Parathyroid adenoma (tissue), 2 donors: ENCODE data around the gene NPPA.
"Not testable (repeated sequence)": the region's sequence is repeated elsewhere in the genome, so short reads cannot be mapped to it uniquely, and the experiment has no call there.

Source experiments
- H2AFZ ChIP-seq: fragments of 300-600 bp; sonication (generic); one replicate; pipeline ENCODE4 v1.7.0; 2017; ENCODE audit warnings: antibody characterized with exemption, mild to moderate bottlenecking
- H3K27ac ChIP-seq: fragments of 300-600 bp; sonication (generic); one replicate; pipeline ENCODE4 v1.7.0; 2017
- H3K27me3 ChIP-seq: fragments of 300-600 bp; sonication (generic); one replicate; pipeline ENCODE4 v1.7.0; 2017; ENCODE audit warnings: low read length; ENCODE audit not compliant: control insufficient read depth, insufficient read depth
- H3K36me3 ChIP-seq: fragments of 300-600 bp; sonication (generic); one replicate; pipeline ENCODE4 v1.7.0; 2017; ENCODE audit warnings: low read length; ENCODE audit not compliant: control insufficient read depth, insufficient read depth
- H3K4me1 ChIP-seq: fragments of 300-600 bp; sonication (generic); one replicate; pipeline ENCODE4 v1.7.0; 2017; ENCODE audit warnings: control low read depth
- H3K4me2 ChIP-seq: fragments of 300-600 bp; sonication (generic); one replicate; pipeline ENCODE4 v1.7.0; 2017; ENCODE audit warnings: low read length
- H3K4me3 ChIP-seq: fragments of 300-600 bp; sonication (generic); one replicate; pipeline ENCODE4 v1.7.0; 2017; ENCODE audit warnings: low read depth, low read length
- H3K79me2 ChIP-seq: fragments of 300-600 bp; sonication (generic); one replicate; pipeline ENCODE4 v1.7.0; 2017; ENCODE audit warnings: control low read depth
- H3K9ac ChIP-seq: fragments of 300-600 bp; sonication (generic); one replicate; pipeline ENCODE4 v1.7.0; 2017; ENCODE audit warnings: mild to moderate bottlenecking
- H3K9me3 ChIP-seq: fragments of 300-600 bp; sonication (generic); one replicate; pipeline ENCODE4 v1.7.0; 2017; ENCODE audit warnings: low read length; ENCODE audit not compliant: control insufficient read depth
- TF ChIP-seq, protein P1 (sequence below): fragments of 300-600 bp; sonication (generic); IDR thresholded peaks from one replicate; pipeline ENCODE4 v1.7.0; 2017; ENCODE audit warnings: antibody characterized with exemption, mild to moderate bottlenecking
- donor health status: primary hyperparathyroidism.

The NPPA gene

DNA sequence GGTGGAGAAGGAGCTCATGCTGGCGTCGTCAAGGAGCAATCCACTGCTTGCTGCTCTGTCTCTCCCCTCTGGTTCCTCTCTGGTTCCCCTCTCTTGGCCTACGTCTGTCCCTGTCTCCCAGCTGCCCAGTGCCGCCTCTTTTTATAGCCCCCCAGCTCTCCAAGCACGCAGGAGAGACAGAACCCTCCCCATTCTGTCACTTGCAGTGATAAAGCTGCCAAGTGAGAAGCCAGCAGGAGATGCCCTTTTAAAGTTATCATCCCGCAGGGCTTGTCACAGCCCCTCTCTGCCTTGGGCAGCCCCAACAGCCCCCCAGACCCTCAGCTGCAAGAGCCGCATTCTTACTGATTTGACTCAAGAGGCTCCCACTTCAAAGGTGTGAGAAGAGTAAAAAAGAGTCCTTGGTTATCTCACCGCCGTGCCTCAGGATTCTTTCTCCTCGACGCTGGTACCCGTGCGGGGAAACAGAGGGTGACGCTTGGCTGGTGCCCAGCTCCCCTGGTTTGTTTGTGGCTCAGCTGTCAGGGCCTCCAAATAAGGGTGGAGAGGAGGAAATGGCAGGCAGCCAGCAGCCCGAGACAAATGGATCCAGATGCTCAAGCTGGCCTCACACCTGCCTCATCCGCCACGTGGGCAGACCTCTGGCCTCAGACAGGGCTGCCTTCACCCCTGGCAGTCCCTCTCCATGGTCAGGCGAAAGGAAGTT lies at the start of gene NPPA:
TSS of gene NPPA (minus strand) at position 117 of the 706 bp plus-strand sequence. CDS start at position 18, 99 bp downstream.
- no peaks in the 10 kb centered on the region for H3K27me3 ChIP-seq
- no peak within 1 kb of the TSS for H3K9ac ChIP-seq
- H3K4me3 ChIP-seq = no peak within 1 kb of the TSS
- TF ChIP-seq, protein P1, sequence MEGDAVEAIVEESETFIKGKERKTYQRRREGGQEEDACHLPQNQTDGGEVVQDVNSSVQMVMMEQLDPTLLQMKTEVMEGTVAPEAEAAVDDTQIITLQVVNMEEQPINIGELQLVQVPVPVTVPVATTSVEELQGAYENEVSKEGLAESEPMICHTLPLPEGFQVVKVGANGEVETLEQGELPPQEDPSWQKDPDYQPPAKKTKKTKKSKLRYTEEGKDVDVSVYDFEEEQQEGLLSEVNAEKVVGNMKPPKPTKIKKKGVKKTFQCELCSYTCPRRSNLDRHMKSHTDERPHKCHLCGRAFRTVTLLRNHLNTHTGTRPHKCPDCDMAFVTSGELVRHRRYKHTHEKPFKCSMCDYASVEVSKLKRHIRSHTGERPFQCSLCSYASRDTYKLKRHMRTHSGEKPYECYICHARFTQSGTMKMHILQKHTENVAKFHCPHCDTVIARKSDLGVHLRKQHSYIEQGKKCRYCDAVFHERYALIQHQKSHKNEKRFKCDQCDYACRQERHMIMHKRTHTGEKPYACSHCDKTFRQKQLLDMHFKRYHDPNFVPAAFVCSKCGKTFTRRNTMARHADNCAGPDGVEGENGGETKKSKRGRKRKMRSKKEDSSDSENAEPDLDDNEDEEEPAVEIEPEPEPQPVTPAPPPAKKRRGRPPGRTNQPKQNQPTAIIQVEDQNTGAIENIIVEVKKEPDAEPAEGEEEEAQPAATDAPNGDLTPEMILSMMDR = no peak
- H3K27ac ChIP-seq = no peak within 1 kb of the TSS
- H2AFZ ChIP-seq = no peak within 1 kb of the TSS
- no peaks in the 10 kb centered on the region for H3K4me1 ChIP-seq
- H3K4me2 ChIP-seq = no peak within 1 kb of the TSS
- H3K36me3 ChIP-seq = no peaks in the 10 kb centered on the region
- H3K9me3 ChIP-seq = no peaks in the 10 kb centered on the region
- no peaks in the 10 kb centered on the region for H3K79me2 ChIP-seq

DNA sequence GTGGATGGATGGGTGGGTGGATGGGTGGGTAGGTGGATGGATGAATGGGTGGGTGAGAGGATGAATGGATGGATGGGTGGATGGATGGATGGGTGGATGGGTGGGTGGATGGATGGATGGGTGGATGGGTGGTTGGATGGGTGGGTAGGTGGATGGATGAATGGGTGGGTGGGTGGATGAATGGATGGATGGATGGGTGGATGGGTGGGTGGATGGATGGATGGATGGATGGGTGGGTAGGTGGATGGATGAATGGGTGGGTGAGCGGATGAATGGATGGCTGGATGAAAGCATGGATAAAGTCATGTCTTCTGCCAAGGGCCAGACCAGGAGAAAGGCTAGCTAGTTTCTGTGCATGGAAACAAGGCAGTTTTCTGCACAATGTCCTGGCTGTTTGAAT lies 46.9 kb upstream of the NPPA start:
- not testable (repeated sequence) for H3K27ac ChIP-seq, H3K9ac ChIP-seq, H3K9me3 ChIP-seq, H3K36me3 ChIP-seq, H3K4me3 ChIP-seq, H2AFZ ChIP-seq, H3K27me3 ChIP-seq, H3K4me1 ChIP-seq, H3K79me2 ChIP-seq, H3K4me2 ChIP-seq

DNA sequence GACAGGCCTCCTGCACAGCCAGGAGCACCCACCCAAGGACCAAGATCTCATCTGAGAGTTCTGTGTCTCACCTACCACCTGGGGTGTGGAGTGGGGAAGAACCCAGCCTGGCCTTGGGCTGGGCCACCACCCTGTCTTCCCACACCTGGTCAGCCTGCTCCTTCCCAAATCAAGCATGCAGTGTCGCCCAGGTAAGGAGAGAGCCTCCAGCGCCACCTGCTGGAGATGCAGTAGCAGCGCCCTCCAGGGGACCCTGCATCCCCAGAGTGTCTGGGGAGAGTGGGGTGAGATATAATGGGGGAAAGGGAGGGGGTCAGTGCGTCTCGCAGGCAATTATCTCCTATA lies 46.3 kb upstream of the NPPA start:
- no peaks in the 10 kb centered on the region for H3K36me3 ChIP-seq
- no peaks in the 10 kb centered on the region for H3K27me3 ChIP-seq
- TF ChIP-seq, protein P1 = peak; percentile 86
- no peak overlapping the region for H3K4me2 ChIP-seq
- H3K9me3 ChIP-seq = no peaks in the 10 kb centered on the region
- no peak overlapping the region for H3K9ac ChIP-seq
- no peak overlapping the region for H3K4me3 ChIP-seq
- no peak overlapping the region for H2AFZ ChIP-seq
- no peaks in the 10 kb centered on the region for H3K4me1 ChIP-seq
- H3K27ac ChIP-seq = no peak overlapping the region
- H3K79me2 ChIP-seq = no peaks in the 10 kb centered on the region

DNA sequence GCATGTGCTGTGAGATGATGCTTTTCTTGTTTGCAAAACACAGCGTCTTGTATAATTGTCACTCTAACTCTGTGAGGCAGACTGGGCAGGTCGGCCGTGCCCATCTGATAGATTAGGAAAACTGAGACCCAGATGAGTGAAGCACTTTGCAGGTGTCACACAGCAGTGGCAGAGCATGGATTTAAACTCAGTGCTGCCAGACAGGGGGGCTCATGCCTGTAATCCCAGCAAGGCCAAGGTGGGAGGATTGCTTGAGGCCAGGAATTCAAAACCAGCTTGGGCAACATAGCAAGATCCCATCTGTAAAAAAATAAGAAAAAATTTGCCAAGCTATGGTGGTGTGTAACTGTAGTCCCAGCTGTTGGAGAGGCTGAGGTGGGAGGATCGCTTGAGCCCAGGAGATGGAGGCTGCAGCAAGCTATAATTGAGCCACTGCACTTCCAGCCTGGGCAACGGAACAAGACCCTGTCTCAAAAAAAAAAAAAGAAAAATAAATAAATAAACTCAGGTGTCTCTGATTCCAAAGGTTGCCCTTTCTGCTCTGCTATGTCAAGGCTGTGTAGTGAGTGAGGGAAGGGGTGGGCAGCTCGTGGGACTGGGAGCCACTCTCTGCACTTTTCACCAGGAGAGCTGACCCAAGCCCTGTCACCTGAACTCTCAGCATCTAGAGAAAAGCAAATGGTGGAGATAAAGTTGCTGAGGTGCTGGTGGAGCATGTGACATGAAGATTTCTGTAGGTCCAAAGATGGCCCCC lies 44.0 kb upstream of the NPPA start:
- H3K27me3 ChIP-seq = no peaks in the 10 kb centered on the region
- no peak overlapping the region for H2AFZ ChIP-seq
- H3K9ac ChIP-seq = no peak overlapping the region
- H3K36me3 ChIP-seq = no peaks in the 10 kb centered on the region
- no peaks in the 10 kb centered on the region for H3K79me2 ChIP-seq
- TF ChIP-seq, protein P1 = no peak
- no peak overlapping the region for H3K4me2 ChIP-seq
- no peak overlapping the region for H3K4me3 ChIP-seq
- H3K9me3 ChIP-seq = no peaks in the 10 kb centered on the region
- no peak overlapping the region for H3K27ac ChIP-seq
- no peaks in the 10 kb centered on the region for H3K4me1 ChIP-seq

DNA sequence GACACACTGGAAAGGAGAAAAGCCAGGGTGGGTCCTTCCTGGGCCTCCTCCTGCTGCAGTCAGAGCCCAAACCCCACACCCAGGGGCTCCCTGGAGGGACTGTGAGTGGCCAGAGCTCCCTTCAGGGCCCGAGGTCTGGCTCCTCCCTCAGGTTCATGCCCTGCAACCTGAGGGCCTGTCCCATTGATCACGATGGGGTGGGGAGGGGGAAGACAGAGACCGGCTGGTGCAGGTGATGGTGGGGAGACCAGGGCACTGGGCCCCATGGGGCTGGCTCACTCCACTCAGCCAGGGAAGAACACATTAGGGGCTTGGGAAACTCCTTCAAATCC lies 41.3 kb upstream of the NPPA start:
- Histone ChIP-seq H3K9me3 (no peaks in the 10 kb centered on the region), H3K36me3 (no peaks in the 10 kb centered on the region), H3K4me2 (no peak overlapping the region), H3K27me3 (no peaks in the 10 kb centered on the region), H2AFZ (no peak overlapping the region), H3K4me3 (no peak overlapping the region), H3K4me1 (no peaks in the 10 kb centered on the region), H3K79me2 (no peaks in the 10 kb centered on the region), H3K27ac (no peak overlapping the region), H3K9ac (no peak overlapping the region)
- TF ChIP-seq, protein P1 = no peak
